OCI-LY1 (cell line): Measurements from ENCODE around the gene VWA5B1.

ENCODE experiments used
- EZH2 ChIP-seq: fragments of 200-600 bp; sonication (generic), shearing (Covaris generic); IDR thresholded peaks from 2 replicates; pipeline ENCODE4 v1.8.0; 2017; ENCODE audit warnings: borderline replicate concordance, mixed run types, mild to moderate bottlenecking, antibody characterized with exemption, low read length, moderate library complexity, mixed read lengths
- TF ChIP-seq, protein P1 (sequence below): fragments of 200-600 bp; sonication (generic), shearing (Covaris generic); IDR thresholded peaks from 2 replicates; pipeline ENCODE4 v1.5.1; 2017; ENCODE audit warnings: mild to moderate bottlenecking, antibody characterized with exemption, low read length, moderate library complexity, mixed read lengths

DNA sequence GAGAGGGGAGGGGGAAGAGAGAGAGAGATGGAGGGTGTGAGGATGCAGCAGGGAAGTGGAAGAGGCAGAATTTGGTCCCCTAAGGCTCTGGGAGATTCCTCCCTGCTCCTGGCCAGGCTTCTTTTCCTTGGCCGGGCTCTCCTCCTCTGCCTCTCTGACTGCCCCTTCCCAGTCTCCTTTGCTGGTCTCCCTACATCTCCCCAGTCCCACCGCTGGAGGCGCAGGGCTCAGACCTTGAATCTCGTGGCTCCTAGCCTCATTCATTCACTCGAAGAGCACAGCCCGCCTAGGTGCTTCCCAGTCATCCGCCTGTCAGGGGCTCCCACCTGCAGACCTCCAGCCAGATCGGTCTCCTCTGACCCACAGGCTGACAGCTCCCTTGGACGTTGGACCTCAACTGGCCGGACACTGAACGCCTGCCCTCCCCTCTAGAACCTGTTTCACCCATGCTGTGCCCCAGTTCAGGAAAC is 76.5 kb downstream of the VWA5B1 start:
- TF ChIP-seq, protein P1, sequence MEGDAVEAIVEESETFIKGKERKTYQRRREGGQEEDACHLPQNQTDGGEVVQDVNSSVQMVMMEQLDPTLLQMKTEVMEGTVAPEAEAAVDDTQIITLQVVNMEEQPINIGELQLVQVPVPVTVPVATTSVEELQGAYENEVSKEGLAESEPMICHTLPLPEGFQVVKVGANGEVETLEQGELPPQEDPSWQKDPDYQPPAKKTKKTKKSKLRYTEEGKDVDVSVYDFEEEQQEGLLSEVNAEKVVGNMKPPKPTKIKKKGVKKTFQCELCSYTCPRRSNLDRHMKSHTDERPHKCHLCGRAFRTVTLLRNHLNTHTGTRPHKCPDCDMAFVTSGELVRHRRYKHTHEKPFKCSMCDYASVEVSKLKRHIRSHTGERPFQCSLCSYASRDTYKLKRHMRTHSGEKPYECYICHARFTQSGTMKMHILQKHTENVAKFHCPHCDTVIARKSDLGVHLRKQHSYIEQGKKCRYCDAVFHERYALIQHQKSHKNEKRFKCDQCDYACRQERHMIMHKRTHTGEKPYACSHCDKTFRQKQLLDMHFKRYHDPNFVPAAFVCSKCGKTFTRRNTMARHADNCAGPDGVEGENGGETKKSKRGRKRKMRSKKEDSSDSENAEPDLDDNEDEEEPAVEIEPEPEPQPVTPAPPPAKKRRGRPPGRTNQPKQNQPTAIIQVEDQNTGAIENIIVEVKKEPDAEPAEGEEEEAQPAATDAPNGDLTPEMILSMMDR, result no peak
- no peak for TF ChIP-seq EZH2
